HEK293T (cell line): ENCODE data around the gene ABLIM2.

Experiments
- CTCF ChIA-PET: fragments of 350-600 bp; formaldehyde crosslinking; extraction: SDS; loops from one replicate; lab custom pipeline; 2021; ENCODE audit warnings: antibody characterized with exemption, inconsistent platforms; lab: Yijun Ruan, JAX
- POLR2A ChIA-PET: fragments of 350-600 bp; formaldehyde crosslinking; extraction: SDS; loops from one replicate; lab custom pipeline; 2020; ENCODE audit warnings: antibody characterized with exemption, inconsistent platforms; lab: Yijun Ruan, JAX
- DNase-seq: peaks from one replicate; pipeline ENCODE4 v3.0.0; 2012; ENCODE audit warnings: mixed read lengths; ENCODE audit errors: extremely low spot score
- ARNT ChIP-seq: fragments of 450-650 bp; IDR thresholded peaks from 2 replicates; pipeline ENCODE4 v1.6.1; 2017; ENCODE audit warnings: mild to moderate bottlenecking
- BHLHE40 ChIP-seq: fragments of 450-650 bp; IDR thresholded peaks from 2 replicates; pipeline ENCODE4 v1.6.1; 2016; ENCODE audit warnings: mild to moderate bottlenecking, moderate library complexity, borderline replicate concordance
- CTBP1 ChIP-seq: fragments of 450-650 bp; IDR thresholded peaks from 2 replicates; pipeline ENCODE4 v1.6.1; 2016; ENCODE audit warnings: borderline replicate concordance
- ELF4 ChIP-seq: fragments of 450-650 bp; IDR thresholded peaks from 2 replicates; pipeline ENCODE4 v1.6.1; 2017; ENCODE audit warnings: antibody characterized with exemption
- FOXA1 ChIP-seq: fragments of 450-650 bp; IDR thresholded peaks from 2 replicates; pipeline ENCODE4 v1.6.1; 2016; ENCODE audit warnings: mild to moderate bottlenecking
- FOXK2 ChIP-seq: fragments of 450-650 bp; IDR thresholded peaks from 2 replicates; pipeline ENCODE4 v1.6.1; 2016; ENCODE audit warnings: mild to moderate bottlenecking
- FOXM1 ChIP-seq: fragments of 450-650 bp; IDR thresholded peaks from 2 replicates; pipeline ENCODE4 v1.6.1; 2017; ENCODE audit warnings: mild to moderate bottlenecking, borderline replicate concordance
- HDGF ChIP-seq: fragments of 450-650 bp; IDR thresholded peaks from 2 replicates; pipeline ENCODE4 v1.6.1; 2017; ENCODE audit warnings: antibody characterized with exemption, borderline replicate concordance
- L3MBTL2 ChIP-seq: fragments of 450-650 bp; conservative IDR thresholded peaks from 2 replicates; pipeline ENCODE4 v1.6.1; 2016; ENCODE audit warnings: mild to moderate bottlenecking
- LEF1 ChIP-seq: fragments of 450-650 bp; IDR thresholded peaks from 2 replicates; pipeline ENCODE4 v1.6.1; 2017; ENCODE audit warnings: mild to moderate bottlenecking, borderline replicate concordance
- NFRKB ChIP-seq: fragments of 450-650 bp; IDR thresholded peaks from 2 replicates; pipeline ENCODE4 v1.6.1; 2016; ENCODE audit warnings: mild to moderate bottlenecking, moderate library complexity
- PKNOX1 ChIP-seq: fragments of 450-650 bp; IDR thresholded peaks from 2 replicates; pipeline ENCODE4 v1.6.1; 2016
- SP1 ChIP-seq: fragments of 450-650 bp; IDR thresholded peaks from 2 replicates; pipeline ENCODE4 v1.6.1; 2017
- SUZ12 ChIP-seq: fragments of 450-650 bp; IDR thresholded peaks from 2 replicates; pipeline ENCODE4 v1.6.1; 2016; ENCODE audit warnings: mild to moderate bottlenecking
- TARDBP ChIP-seq: fragments of 450-650 bp; IDR thresholded peaks from 2 replicates; pipeline ENCODE4 v1.6.1; 2016
- ZNF384 ChIP-seq: fragments of 450-650 bp; IDR thresholded peaks from 2 replicates; pipeline ENCODE4 v1.6.1; 2016

The ABLIM2 gene

GRCh38 chr4:8165374-8165896, 6.8 kb upstream of the ABLIM2 start:
- CTCF ChIA-PET, result interaction anchor here (0.6 to 0.9 kb wide), 2 partner anchors 11 to 157 kb away, joined by 3 to 4 read pairs; no protein-coding TSS in a partner anchor
- POLR2A ChIA-PET, result no interaction called here
- TF ChIP-seq PKNOX1 (no peak), ARNT (no peak), ZNF384 (no peak), FOXA1 (no peak), SUZ12 (no peak), CTBP1 (no peak), ELF4 (no peak), FOXK2 (no peak), HDGF (no peak), BHLHE40 (no peak), NFRKB (no peak), LEF1 (no peak), SP1 (no peak), FOXM1 (no peak), L3MBTL2 (no peak), TARDBP (no peak)
- DNase-seq, result no peak

GRCh38 chr4:8164687-8165086, 6.1 kb upstream of the ABLIM2 start:
- no peak for DNase-seq
- CTCF ChIA-PET, result interaction anchor here (0.6 to 0.9 kb wide), 2 partner anchors 12 to 158 kb away, joined by 3 to 4 read pairs; no protein-coding TSS in a partner anchor
- POLR2A ChIA-PET, result no interaction called here
- no peak for TF ChIP-seq SP1
- TF ChIP-seq LEF1, result no peak
- no peak for TF ChIP-seq ZNF384
- TF ChIP-seq FOXA1, result no peak
- TF ChIP-seq ARNT, result no peak
- TF ChIP-seq FOXM1, result no peak
- TF ChIP-seq SUZ12, result no peak

- TF ChIP-seq ELF4 (no peak), FOXK2 (no peak), PKNOX1 (no peak), FOXA1 (no peak), LEF1 (no peak), NFRKB (no peak), BHLHE40 (no peak), SP1 (no peak)
- ChIA-PET CTCF (no interaction called here), POLR2A (no interaction called here)
- no peak for DNase-seq
Observed at GRCh38 chr4:8164194-8164565, 5.6 kb upstream of the ABLIM2 start.

- ChIA-PET CTCF (no interaction called here), POLR2A (no interaction called here)
- no peak for DNase-seq
- TF ChIP-seq FOXK2, result no peak
- no peak for TF ChIP-seq NFRKB
- no peak for TF ChIP-seq FOXM1
- no peak for TF ChIP-seq BHLHE40
- TF ChIP-seq CTBP1, result no peak
- no peak for TF ChIP-seq TARDBP
- TF ChIP-seq PKNOX1, result no peak
- TF ChIP-seq L3MBTL2, result no peak
- TF ChIP-seq FOXA1, result no peak
- TF ChIP-seq SP1, result no peak
- no peak for TF ChIP-seq ARNT
- no peak for TF ChIP-seq ELF4
- no peak for TF ChIP-seq ZNF384
- no peak for TF ChIP-seq LEF1
- TF ChIP-seq HDGF, result no peak
Observed at GRCh38 chr4:8163436-8164193, 5.0 kb upstream of the ABLIM2 start.

GRCh38 chr4:8163026-8163425, 4.4 kb upstream of the ABLIM2 start:
- TF ChIP-seq FOXM1 (no peak), ELF4 (no peak), ZNF384 (no peak), ARNT (no peak), L3MBTL2 (no peak), CTBP1 (no peak), TARDBP (no peak), PKNOX1 (no peak), BHLHE40 (no peak), FOXK2 (no peak)
- ChIA-PET CTCF (no interaction called here), POLR2A (no interaction called here)
- no peak for DNase-seq

- ChIA-PET POLR2A (no interaction called here), CTCF (no interaction called here)
- DNase-seq, result no peak
- TF ChIP-seq FOXA1, result no peak
- TF ChIP-seq L3MBTL2, result no peak
Observed at GRCh38 chr4:8162625-8163024, 4.0 kb upstream of the ABLIM2 start.
